H7 (cell line): ENCODE results near the gene LRCH3. TPM values are rescaled to one million over a fixed set of nuclear protein-coding genes. Genes with fewer than 3 reads are reported as not detected.
A peak's percentile ranks its signal among the peaks of the same experiment; 100 is the strongest.
"Not testable (repeated sequence)": the region's sequence is repeated elsewhere in the genome, so short reads cannot be mapped to it uniquely, and the experiment has no call there.

Experiments
- DNase-seq: peaks from one replicate; pipeline ENCODE4 v3.0.0; 2012
- H3K27me3 ChIP-seq: 2 replicates; pipeline ENCODE4 v1.6.0; 2011; ENCODE audit warnings: mild to moderate bottlenecking, low read length; ENCODE audit not compliant: control insufficient read depth, insufficient read depth
- H3K36me3 ChIP-seq: replicated peaks from 2 replicates; pipeline ENCODE4 v1.5.1; 2011; ENCODE audit warnings: low read length; ENCODE audit not compliant: control insufficient read depth, insufficient read depth
- H3K4me3 ChIP-seq: 2 replicates; pipeline ENCODE4 v1.5.1; 2011; ENCODE audit warnings: low read depth, mild to moderate bottlenecking, control low read depth, low read length, moderate library complexity; ENCODE audit not compliant: insufficient read depth
- total RNA-seq: library from RNA; depleted of rRNA; stranded (reverse); fragments of >200 nt; shearing (Covaris generic); gene quantifications from 2 replicates; pipeline ENCODE4 v1.2.3, GENCODE V29; 2014

LRCH3 gene
- total RNA-seq, 1 experiment from 2014 or later: 21.5 TPM

DNA sequence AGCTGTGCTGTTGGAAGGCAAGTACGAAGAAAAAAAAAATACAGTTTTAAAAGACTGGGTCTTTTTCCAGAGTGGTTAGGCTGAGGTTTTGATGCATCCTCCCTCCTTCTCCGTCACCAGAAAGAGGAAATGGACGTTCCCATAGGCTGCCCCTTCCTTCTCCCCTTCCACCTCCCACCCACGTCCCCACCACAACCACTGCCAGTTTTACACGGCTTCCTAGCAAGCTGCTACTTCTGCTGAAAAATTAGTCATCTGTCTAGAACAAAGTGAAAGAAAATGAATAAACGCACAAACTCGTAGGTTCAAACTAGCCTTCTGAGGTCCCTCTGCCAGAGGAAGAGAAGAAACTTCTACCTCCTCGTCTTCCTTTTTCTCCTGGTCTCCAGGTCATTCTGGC lies 87.4 kb downstream of the LRCH3 start:
- no peaks in the 10 kb centered on the region for H3K27me3 ChIP-seq
- no peak for DNase-seq
- H3K36me3 ChIP-seq: peaks cover 4% of the 10 kb centered on the region
- H3K4me3 ChIP-seq: no peak overlapping the region

DNA sequence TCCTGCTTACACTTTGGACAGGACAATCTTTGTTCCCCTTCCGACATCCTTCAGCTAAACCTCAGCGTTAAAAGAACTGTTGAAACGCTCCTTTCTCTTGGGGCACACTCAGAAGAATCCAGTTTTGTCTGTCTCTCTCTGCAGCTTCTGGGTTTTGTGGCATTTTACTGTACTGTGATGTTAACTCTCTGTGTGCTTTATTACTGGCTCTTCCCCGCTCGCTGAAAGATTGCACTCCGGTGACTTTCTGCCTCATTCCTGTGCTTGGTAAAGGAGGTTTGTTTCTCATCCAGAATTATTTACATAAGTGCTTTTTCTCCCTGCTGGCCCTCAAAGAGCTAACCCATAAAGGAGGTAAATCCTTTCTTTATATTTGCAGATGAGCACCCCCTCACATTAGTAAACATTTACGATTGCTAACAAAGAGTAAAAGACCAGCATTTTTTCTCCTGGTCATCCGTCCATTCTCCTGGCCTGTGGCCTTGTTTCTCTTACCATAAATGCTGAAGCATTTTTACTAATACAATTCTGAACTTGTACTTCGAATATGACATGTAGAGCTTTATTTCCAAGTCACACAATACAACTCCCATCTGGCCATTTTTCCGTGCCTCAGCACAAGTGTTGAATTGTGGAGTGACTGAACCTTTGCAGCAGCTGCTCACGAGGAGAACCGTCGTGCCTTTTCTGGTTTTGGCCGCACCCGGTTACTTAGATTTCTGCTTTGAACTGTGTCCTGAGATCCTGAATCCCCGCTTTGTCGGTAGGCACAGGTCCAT lies 89.6 kb downstream of the LRCH3 start:
- Histone ChIP-seq H3K4me3 (no peak overlapping the region), H3K27me3 (no peaks in the 10 kb centered on the region), H3K36me3 (peaks cover 2% of the 10 kb centered on the region; the same call in 1 of the 2 replicates)
- DNase-seq: peak; percentile 52

DNA sequence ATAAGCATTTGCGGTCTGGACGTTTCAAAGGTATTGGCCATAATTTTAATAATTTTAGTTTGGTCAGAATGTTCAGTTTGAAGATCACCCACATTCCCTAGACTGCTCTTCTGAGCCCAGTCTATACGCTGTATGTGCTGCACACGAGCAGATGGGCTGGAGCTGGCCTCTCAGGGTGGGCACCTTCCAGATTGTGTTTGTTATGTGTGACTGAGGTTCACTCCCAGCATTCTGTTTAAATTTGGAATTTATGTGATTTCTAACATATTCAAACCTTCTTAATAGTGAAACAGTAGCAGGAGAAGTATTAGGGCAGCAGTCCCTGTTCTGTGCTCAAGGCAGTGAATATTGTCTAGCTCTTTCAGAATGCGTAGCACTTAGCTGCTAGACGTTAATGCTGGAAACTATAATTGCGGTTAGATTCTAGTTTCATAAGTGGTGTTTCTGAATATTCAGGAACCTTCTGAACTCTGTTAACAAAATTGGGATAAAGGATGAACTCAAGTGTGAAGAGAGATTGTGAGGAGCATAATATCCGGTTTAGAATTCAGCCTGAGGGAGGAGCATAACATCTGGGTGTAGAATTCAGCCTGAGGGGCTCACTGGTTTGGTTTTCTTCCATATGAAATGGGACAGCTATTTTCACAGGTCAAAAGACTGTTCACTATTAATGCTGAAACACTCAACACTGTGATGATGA lies 90.4 kb downstream of the LRCH3 start:
- DNase-seq: no peak
- Histone ChIP-seq H3K36me3 (peaks cover 2% of the 10 kb centered on the region; the same call in 1 of the 2 replicates), H3K27me3 (no peaks in the 10 kb centered on the region), H3K4me3 (no peak overlapping the region)

DNA sequence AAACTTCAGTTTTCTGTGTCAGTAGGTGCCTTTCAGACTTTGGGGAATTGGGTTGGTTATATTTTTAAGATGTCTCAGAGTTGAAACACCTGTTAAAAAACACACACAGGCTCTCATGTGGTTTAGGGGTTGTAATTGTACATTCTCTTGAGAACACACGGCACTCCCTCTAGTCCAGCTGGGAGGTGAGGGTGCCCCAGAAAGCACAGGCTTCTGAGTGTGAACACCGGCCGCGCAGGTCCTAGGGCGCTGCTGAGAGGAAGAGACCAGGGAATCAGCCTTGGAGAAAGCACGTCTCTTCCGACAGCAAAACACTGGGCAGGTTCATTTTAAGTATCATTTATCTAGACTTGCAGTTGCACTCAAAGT lies 90.9 kb downstream of the LRCH3 start:
- H3K4me3 ChIP-seq: no peak overlapping the region
- DNase-seq: no peak
- H3K27me3 ChIP-seq: no peaks in the 10 kb centered on the region
- H3K36me3 ChIP-seq: peaks cover 2% of the 10 kb centered on the region; the same call in 1 of the 2 replicates

DNA sequence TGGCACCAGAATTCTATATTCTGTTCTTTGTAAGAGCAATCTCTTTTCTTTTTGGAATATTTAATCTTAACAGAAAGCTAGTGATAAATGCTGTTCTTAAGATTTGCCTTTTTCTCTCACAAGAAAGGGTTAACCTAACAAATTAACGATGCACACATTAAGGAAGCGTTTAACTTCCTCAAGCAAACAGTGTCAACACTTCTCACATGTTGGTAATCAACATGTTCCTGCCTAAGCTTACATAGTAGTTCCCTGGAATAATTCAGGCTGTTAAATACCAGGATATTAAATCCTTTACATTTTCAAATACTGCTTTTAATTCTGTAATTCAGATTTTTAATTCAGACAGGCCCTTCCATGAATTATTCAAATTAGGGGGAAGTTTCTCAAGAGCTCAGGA lies 91.5 kb downstream of the LRCH3 start:
- no peak overlapping the region for H3K4me3 ChIP-seq
- DNase-seq: no peak
- peaks cover 2% of the 10 kb centered on the region; the same call in 1 of the 2 replicates for H3K36me3 ChIP-seq
- no peaks in the 10 kb centered on the region for H3K27me3 ChIP-seq

DNA sequence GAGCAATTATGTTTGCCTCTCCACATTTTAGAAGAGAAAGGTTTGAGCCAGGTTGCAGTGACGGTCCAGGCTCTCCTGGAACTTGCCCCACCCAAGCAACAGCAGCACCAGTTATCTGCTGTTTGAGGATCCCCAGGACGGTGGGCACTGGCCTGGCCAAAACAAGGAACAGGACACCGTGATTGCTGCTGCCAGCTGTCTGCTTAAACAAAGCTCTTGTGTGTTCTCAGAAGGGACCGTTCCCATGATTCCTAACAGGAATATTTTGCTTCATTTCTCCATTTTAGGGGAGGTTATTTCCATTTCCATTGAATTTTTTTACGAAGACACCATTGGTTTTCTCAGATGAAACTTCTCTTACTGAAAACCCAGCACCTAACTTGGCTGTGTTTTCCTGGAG lies 92.5 kb downstream of the LRCH3 start:
- Histone ChIP-seq H3K27me3 (no peaks in the 10 kb centered on the region), H3K4me3 (no peak overlapping the region), H3K36me3 (no peaks in the 10 kb centered on the region; the same call in 1 of the 2 replicates)
- no peak for DNase-seq

DNA sequence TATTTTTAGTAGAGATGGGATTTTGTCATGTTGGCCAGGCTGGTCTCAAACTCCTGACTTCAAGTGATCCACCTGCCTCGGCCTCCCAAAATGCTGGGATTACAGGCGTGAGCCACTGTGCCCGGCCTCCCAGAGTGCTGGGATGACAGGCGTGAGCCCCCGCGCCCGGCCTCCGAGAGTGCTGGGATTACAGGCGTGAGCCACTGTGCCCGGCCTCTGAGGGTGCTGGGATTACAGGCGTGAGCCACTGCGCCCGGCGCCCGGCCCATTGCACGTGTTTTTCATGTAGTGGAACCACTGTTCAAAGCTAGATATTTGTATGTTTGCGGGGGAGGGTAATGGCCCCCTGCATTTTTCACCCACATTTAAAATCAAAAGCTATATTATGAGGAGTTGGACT lies 93.3 kb downstream of the LRCH3 start:
- H3K36me3 ChIP-seq, H3K27me3 ChIP-seq, H3K4me3 ChIP-seq, DNase-seq: not testable (repeated sequence)

DNA sequence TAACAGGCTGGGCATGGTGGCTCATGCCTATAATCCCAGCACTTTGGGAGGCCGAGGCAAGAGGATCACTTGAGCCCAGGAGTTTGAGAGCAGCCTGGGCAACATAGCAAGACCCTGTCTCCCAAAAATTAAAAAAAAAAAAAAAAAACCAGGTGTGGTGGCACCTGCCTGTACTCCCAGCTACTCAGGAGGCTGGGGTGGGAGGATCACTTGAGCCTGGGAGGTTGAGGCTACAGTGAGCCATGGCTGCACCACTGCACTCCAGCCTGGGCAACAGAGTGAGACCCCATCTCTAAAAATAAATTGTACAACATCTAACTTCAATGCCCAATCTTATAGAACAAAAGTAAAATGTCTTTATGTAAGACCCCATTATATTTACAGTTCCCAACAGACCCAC lies 95.0 kb downstream of the LRCH3 start:
- H3K4me3 ChIP-seq, DNase-seq, H3K27me3 ChIP-seq, H3K36me3 ChIP-seq: not testable (repeated sequence)

DNA sequence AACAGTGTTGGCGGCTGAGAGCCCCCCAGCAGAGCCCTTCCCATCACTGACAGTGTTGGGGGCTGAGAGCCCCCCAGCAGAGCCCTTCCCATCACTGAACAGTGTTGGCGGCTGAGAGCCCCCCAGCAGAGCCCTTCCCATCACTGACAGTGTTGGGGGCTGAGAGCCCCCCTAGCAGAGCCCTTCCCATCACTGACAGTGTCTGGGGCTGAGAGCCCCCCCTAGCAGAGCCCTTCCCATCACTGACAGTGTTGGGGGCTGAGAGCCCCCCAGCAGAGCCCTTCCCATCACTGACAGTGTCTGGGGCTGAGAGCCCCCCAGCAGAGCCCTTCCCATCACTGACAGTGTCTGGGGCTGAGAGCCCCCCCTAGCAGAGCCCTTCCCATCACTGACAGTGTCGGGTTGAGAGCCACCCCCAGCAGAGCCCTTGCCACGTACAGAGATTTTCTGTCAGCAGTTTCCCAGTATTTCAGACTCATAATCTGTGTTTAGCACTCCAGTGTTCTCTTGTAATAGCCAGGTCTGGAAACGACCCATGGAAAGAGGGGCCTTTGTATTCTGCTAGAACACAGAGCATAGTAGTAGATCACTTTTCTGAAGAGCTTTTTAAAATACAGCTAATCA lies 96.5 kb downstream of the LRCH3 start:
- H3K27me3 ChIP-seq, H3K4me3 ChIP-seq, H3K36me3 ChIP-seq, DNase-seq: not testable (repeated sequence)

DNA sequence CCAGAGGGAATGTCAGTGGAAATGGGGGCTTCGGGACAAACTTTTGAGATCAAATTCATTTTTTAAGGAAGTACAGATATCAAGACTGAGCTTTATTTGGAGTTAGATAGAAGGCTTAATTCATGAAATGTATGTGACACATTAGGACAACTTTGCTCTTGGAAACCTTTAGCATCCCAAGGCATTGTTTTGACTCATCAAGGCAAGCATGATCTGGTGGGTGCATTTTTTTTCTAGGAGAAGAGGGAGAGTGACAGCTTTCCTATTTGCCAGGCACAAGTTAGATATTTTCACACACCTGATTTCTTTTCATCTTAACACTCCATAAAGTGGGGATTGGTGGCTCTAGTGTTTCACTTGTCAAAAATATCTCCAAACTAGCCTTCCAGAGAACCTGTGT lies 97.5 kb downstream of the LRCH3 start:
- H3K36me3 ChIP-seq: no peaks in the 10 kb centered on the region; the same call in 1 of the 2 replicates
- DNase-seq: no peak
- no peaks in the 10 kb centered on the region for H3K27me3 ChIP-seq
- H3K4me3 ChIP-seq: no peak overlapping the region

DNA sequence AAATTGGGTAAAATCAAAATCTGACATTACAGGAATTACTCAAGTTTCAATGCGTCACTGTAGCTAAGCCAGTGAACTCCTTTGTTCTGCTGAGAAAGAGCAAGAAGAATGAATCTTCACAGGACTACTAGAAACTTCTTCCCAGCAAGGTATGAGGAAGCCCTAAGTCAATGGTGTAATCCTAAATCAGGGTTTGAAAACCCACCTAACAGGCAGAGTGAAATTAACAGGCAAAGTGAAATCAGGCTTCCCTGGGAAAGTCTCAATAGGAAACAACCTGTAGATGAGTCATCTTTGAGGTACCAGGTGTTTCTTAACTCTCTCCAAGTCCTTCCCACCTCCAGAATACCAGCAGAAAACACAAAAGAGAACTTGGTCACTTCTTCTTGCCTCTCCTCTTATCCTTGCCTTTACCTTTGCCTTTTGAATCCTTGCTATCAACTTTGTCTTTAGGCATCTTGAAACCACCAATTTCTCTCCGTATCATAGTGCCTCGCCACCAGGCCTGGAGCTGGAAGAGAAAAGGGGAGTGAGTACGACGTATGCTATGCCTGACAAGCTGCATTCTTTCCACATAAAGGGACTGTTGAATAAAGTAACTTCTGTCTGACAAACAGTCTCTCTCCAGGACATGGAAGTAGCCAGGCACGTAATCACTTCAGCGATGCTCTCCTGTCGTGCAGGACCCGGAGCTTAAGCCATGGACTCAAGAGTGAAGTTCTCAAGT lies 98.3 kb downstream of the LRCH3 start:
- no peaks in the 10 kb centered on the region for H3K36me3 ChIP-seq
- no peaks in the 10 kb centered on the region for H3K27me3 ChIP-seq
- no peak overlapping the region for H3K4me3 ChIP-seq
- DNase-seq: no peak

DNA sequence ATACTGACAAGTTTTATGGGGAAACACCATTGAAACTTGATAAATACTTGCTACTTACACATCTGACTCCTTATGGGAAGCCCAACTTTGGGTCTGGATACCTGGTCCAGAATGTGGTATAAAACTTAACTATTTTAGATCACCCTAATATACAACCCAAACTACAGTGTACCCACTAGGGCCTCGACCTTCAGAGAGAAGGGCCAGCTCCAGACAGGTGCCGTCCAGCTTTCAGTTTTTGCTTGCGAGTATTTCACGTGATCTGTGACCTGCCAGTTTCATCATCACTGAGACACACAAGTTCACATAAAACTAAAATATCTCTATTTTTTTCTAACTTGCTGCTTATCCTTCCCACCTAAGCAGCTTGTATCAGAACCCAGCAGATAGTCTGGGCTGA lies 99.6 kb downstream of the LRCH3 start:
- no peak for DNase-seq
- no peaks in the 10 kb centered on the region for H3K27me3 ChIP-seq
- H3K36me3 ChIP-seq: no peaks in the 10 kb centered on the region
- H3K4me3 ChIP-seq: no peak overlapping the region

DNA sequence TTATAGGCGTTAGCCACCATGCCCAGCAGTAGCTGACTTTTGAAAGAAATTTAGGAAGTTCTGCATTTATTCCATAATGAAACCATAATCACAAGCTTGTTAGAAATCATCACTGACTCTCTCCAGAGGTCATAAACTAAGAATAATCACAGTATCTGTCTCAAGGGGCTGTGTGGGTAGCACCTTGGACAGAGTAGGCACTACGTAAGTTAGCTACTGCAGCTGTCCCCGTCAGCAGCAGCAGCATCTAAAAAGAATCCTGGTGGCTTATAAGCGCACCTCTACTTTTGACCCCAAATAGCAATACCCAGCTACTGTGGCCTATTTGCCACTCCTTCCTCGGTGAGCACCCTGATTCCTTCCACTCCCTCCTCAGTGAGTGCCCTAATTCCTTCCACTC lies 101.1 kb downstream of the LRCH3 start:
- DNase-seq: no peak
- no peak overlapping the region for H3K4me3 ChIP-seq
- H3K27me3 ChIP-seq: no peaks in the 10 kb centered on the region
- H3K36me3 ChIP-seq: no peaks in the 10 kb centered on the region

DNA sequence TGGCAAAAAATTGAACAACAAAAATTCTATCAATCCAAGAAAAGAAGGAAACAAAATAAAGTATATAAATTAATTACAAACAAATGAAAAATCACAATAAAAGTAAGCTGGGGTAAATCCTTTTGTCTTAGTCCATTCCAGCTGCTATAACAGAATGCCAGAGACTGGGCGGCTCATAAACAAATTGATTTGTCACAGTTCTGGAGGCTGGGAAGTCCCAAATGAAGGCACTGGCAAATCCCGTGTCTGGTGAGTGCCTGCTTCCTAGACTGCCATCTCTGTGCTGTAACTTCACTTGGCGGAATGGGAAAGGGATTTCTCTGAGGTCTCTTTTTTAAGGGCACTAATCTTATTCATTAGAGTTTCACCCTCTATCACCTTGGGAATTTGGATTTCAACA lies 105.4 kb downstream of the LRCH3 start:
- H3K36me3 ChIP-seq: no peaks in the 10 kb centered on the region
- H3K27me3 ChIP-seq: no peaks in the 10 kb centered on the region
- H3K4me3 ChIP-seq: no peak overlapping the region
- DNase-seq: no peak
